ENCODE measurements around the gene THOP1.

THOP1 gene

GRCh38 chr19:2803486-2804155, 18.3 kb downstream of the THOP1 start:
- no peak for TF ChIP-seq CTCF (conservative IDR thresholded peaks at IDR 0.05; ENCODE audit: control insufficient read depth, insufficient read depth, low read depth, low read length)
- no peak overlapping the region for H3K4me3 ChIP-seq (ENCODE audit: control insufficient read depth, low read depth, low read length)
- DNase-seq (ENCODE audit: low read depth): no peak

- no peak for DNase-seq (ENCODE audit: low read depth)
- TF ChIP-seq CTCF (conservative IDR thresholded peaks at IDR 0.05; ENCODE audit: control insufficient read depth, insufficient read depth, low read depth, low read length): no peak
- H3K4me3 ChIP-seq (ENCODE audit: control insufficient read depth, low read depth, low read length): no peak overlapping the region
Observed at GRCh38 chr19:2804156-2805004, 19.1 kb downstream of the THOP1 start.

GRCh38 chr19:2805261-2805900, 20.1 kb downstream of the THOP1 start:
- H3K4me3 ChIP-seq (ENCODE audit: control insufficient read depth, low read depth, low read length): no peak overlapping the region
- TF ChIP-seq CTCF (conservative IDR thresholded peaks at IDR 0.05; ENCODE audit: control insufficient read depth, insufficient read depth, low read depth, low read length): no peak
- DNase-seq (ENCODE audit: low read depth): no peak

GRCh38 chr19:2805991-2806649, 20.8 kb downstream of the THOP1 start:
- no peak for TF ChIP-seq CTCF (conservative IDR thresholded peaks at IDR 0.05; ENCODE audit: control insufficient read depth, insufficient read depth, low read depth, low read length)

GRCh38 chr19:2806736-2807378, 21.6 kb downstream of the THOP1 start:
- TF ChIP-seq CTCF (conservative IDR thresholded peaks at IDR 0.05; ENCODE audit: control insufficient read depth, insufficient read depth, low read depth, low read length): no peak
- no peak overlapping the region for H3K4me3 ChIP-seq (ENCODE audit: control insufficient read depth, low read depth, low read length)
- DNase-seq (ENCODE audit: low read depth): no peak

More at GRCh38 chr19:2805991-2806649, 20.8 kb downstream of the THOP1 start:
- no peak for DNase-seq (ENCODE audit: low read depth)
- H3K4me3 ChIP-seq (ENCODE audit: control insufficient read depth, low read depth, low read length): no peak overlapping the region

Data from fibroblast of mammary gland (primary cell).